ENCODE data around the gene PDP2.

Gene PDP2

GRCh38 chr16:66880288-66881013 lies at the start of gene PDP2:
TSS of gene PDP2 (plus strand) at chr16:66880515. CDS start at chr16:66884285, 3,770 bp downstream.
- DNase-seq (ENCODE audit: low spot score) = peak; percentile 99

GRCh38 chr16:66832190-66832589 lies 48.1 kb upstream of the PDP2 start:
- no peak for DNase-seq (ENCODE audit: low spot score)

- DNase-seq (ENCODE audit: low spot score) = no peak
Observed at GRCh38 chr16:66832661-66833305, 47.5 kb upstream of the PDP2 start.

- no peak for DNase-seq (ENCODE audit: low spot score)
Observed at GRCh38 chr16:66834746-66835145, 45.6 kb upstream of the PDP2 start.

- DNase-seq (ENCODE audit: low spot score) = no peak
Observed at GRCh38 chr16:66840883-66841282, 39.4 kb upstream of the PDP2 start.

GRCh38 chr16:66841366-66841765 lies 38.9 kb upstream of the PDP2 start:
- no peak for DNase-seq (ENCODE audit: low spot score)

GRCh38 chr16:66842765-66843164 lies 37.5 kb upstream of the PDP2 start:
- DNase-seq (ENCODE audit: low spot score) = peak; percentile 29

GRCh38 chr16:66843191-66843590 lies 37.1 kb upstream of the PDP2 start:
- no peak for DNase-seq (ENCODE audit: low spot score)

GRCh38 chr16:66844009-66844341 lies 36.3 kb upstream of the PDP2 start:
- no peak for DNase-seq (ENCODE audit: low spot score)

GRCh38 chr16:66844342-66845079 lies 35.8 kb upstream of the PDP2 start, which contains the start of gene CA7:
TSS of gene CA7 (plus strand) at chr16:66844414. CDS start at chr16:66844488, 74 bp downstream.
- peak; percentile 40 for DNase-seq (ENCODE audit: low spot score)

GRCh38 chr16:66845080-66845410 lies 35.3 kb upstream of the PDP2 start:
- no peak for DNase-seq (ENCODE audit: low spot score)

- no peak for DNase-seq (ENCODE audit: low spot score)
Observed at GRCh38 chr16:66845791-66846221, 34.5 kb upstream of the PDP2 start.

- no peak for DNase-seq (ENCODE audit: low spot score)
Observed at GRCh38 chr16:66846266-66846665, 34.0 kb upstream of the PDP2 start.

- DNase-seq (ENCODE audit: low spot score) = no peak
Observed at GRCh38 chr16:66846831-66847230, 33.5 kb upstream of the PDP2 start.

- DNase-seq (ENCODE audit: low spot score) = no peak
Observed at GRCh38 chr16:66847533-66848067, 32.7 kb upstream of the PDP2 start.

- no peak for DNase-seq (ENCODE audit: low spot score)
Observed at GRCh38 chr16:66848172-66848571, 32.1 kb upstream of the PDP2 start.

- DNase-seq (ENCODE audit: low spot score) = no peak
Observed at GRCh38 chr16:66849021-66849420, 31.3 kb upstream of the PDP2 start.

GRCh38 chr16:66849549-66849948 lies 30.8 kb upstream of the PDP2 start:
- DNase-seq (ENCODE audit: low spot score) = no peak

- DNase-seq (ENCODE audit: low spot score) = no peak
Observed at GRCh38 chr16:66850115-66850815, 30.1 kb upstream of the PDP2 start.

GRCh38 chr16:66851166-66851964 lies 28.9 kb upstream of the PDP2 start:
- DNase-seq (ENCODE audit: low spot score) = no peak
